ENCODE data around the gene SSNA1.

SSNA1 gene

DNA sequence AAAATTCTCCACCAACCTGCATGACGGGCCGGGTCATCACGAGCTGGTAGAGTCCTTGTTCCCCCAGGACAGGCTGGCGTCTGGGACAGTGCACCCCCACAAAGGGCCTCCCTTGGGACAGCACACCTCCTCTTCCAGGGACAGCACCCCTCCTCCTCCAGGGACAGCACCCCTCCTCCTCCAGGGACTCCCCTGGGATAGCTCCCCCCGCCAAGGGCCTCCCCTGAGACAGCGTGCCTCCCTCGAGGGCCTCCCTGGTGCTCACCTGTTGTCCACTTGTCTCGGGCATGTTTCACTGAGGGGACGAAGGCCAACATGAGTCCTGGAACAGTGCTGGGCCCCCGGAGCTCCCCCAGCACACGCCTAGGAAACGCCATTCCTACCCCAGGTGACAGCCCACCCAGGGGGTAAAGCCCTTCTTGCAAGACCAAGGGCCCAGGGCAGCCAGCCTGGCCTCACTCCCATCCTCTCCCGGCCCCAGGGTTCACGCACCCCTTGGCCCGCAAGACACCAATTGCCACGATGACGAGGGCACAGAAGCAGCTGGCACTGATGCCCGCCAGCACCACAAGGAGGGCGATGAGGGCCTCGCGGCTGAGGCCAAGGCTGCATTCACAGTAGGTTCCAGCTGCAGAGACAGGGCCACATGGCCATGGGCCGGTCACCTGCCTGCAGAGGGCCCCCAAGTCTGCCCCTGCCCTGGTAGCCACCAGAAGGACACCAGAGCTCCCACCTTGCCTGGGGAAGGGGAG lies 17.2 kb upstream of the SSNA1 start:
- no peak overlapping the region for H3K9ac ChIP-seq (ENCODE audit: low read depth, low read length)
- H3K27ac ChIP-seq (ENCODE audit: low read length), result no peak overlapping the region
- TF ChIP-seq EZH2 (IDR thresholded peaks at IDR 0.05; ENCODE audit: borderline replicate concordance, low read depth, low read length, severe bottlenecking), result no peak
- TF ChIP-seq, protein P1, sequence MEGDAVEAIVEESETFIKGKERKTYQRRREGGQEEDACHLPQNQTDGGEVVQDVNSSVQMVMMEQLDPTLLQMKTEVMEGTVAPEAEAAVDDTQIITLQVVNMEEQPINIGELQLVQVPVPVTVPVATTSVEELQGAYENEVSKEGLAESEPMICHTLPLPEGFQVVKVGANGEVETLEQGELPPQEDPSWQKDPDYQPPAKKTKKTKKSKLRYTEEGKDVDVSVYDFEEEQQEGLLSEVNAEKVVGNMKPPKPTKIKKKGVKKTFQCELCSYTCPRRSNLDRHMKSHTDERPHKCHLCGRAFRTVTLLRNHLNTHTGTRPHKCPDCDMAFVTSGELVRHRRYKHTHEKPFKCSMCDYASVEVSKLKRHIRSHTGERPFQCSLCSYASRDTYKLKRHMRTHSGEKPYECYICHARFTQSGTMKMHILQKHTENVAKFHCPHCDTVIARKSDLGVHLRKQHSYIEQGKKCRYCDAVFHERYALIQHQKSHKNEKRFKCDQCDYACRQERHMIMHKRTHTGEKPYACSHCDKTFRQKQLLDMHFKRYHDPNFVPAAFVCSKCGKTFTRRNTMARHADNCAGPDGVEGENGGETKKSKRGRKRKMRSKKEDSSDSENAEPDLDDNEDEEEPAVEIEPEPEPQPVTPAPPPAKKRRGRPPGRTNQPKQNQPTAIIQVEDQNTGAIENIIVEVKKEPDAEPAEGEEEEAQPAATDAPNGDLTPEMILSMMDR (IDR thresholded peaks at IDR 0.05; ENCODE audit: borderline replicate concordance, extremely low read depth, low read length, poor library complexity, severe bottlenecking), result no peak
- H3K27me3 ChIP-seq (ENCODE audit: insufficient read depth, low read length, poor library complexity), result peaks cover 28% of the 10 kb centered on the region
- H3K4me2 ChIP-seq (ENCODE audit: insufficient read depth, low read length), result no peak overlapping the region
- no peaks in the 10 kb centered on the region for H3K79me2 ChIP-seq (ENCODE audit: insufficient read depth, low read length)
- no peak for ATAC-seq (ENCODE audit: insufficient read depth, low read depth)
- H3K9me3 ChIP-seq (ENCODE audit: insufficient read depth, low read length, severe bottlenecking), result no peaks in the 10 kb centered on the region
- no peaks in the 10 kb centered on the region for H3K4me1 ChIP-seq (ENCODE audit: insufficient read depth, low read length)
- no peak for DNase-seq
- H3K4me3 ChIP-seq (ENCODE audit: low read depth in 1 of 2, low read length in 2 of 2), result no peak overlapping the region
- peaks cover 28% of the 10 kb centered on the region for H4K20me1 ChIP-seq (ENCODE audit: insufficient read depth, low read length)
- no peaks in the 10 kb centered on the region for H3K36me3 ChIP-seq (ENCODE audit: insufficient read depth, low read length)
- H2AFZ ChIP-seq (ENCODE audit: low read depth, low read length), result no peak overlapping the region

DNA sequence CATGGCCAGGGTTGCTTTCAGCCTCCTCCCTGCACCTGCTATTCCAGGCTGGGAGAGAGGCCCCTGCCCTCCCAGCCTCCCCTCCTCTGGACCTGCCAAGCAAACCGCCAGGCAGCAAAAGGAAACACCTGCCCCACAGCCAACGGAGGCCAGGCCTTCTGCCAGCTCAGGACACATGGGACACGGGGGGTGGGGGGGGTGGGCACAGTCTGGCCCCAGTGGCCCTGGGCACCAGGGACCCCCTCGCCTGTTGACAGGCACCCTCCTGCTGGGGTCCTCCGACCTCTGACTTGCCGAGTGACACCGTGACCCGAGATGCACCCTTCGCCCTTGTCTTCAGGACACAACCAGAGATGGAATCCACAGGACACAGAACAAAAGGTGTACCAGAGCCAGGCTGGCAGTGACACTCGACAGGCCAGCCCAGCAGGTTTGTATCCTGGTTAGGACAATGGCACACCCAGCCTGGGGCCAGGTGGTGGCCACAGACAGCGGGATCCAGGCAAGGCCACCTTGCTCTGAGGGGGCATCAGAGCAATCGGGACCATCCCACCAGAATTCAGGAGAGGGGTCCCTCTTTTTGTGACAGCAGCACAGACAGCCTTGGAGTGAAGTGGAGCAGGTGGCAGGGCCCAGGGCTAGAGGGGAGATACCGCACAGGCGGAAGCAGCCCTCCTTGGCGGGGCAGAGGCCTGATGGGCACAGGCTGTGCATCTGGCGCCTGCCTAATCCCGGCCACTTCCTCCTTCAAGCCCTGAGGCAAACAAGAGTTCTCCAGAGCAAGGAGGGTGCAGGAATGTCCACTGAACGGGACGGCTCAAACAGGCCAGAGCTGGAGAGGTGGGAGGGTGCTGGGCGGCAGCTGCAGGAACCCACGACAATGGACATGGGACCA lies 15.3 kb upstream of the SSNA1 start:
- Histone ChIP-seq H3K27me3 (ENCODE audit: insufficient read depth, low read length, poor library complexity) (peaks cover 13% of the 10 kb centered on the region), H3K79me2 (ENCODE audit: insufficient read depth, low read length) (no peaks in the 10 kb centered on the region), H3K9me3 (ENCODE audit: insufficient read depth, low read length, severe bottlenecking) (no peaks in the 10 kb centered on the region), H3K4me1 (ENCODE audit: insufficient read depth, low read length) (no peaks in the 10 kb centered on the region), H3K27ac (ENCODE audit: low read length) (no peak overlapping the region), H3K36me3 (ENCODE audit: insufficient read depth, low read length) (no peaks in the 10 kb centered on the region), H4K20me1 (ENCODE audit: insufficient read depth, low read length) (peaks cover 33% of the 10 kb centered on the region), H2AFZ (ENCODE audit: low read depth, low read length) (no peak overlapping the region), H3K4me3 (ENCODE audit: low read depth in 1 of 2, low read length in 2 of 2) (no peak overlapping the region), H3K9ac (ENCODE audit: low read depth, low read length) (no peak overlapping the region), H3K4me2 (ENCODE audit: insufficient read depth, low read length) (no peak overlapping the region)
- ATAC-seq (ENCODE audit: insufficient read depth, low read depth) (no peak), DNase-seq (no peak)
- TF ChIP-seq, protein P1 (IDR thresholded peaks at IDR 0.05; ENCODE audit: borderline replicate concordance, extremely low read depth, low read length, poor library complexity, severe bottlenecking), result no peak
- no peak for TF ChIP-seq EZH2 (IDR thresholded peaks at IDR 0.05; ENCODE audit: borderline replicate concordance, low read depth, low read length, severe bottlenecking)

DNA sequence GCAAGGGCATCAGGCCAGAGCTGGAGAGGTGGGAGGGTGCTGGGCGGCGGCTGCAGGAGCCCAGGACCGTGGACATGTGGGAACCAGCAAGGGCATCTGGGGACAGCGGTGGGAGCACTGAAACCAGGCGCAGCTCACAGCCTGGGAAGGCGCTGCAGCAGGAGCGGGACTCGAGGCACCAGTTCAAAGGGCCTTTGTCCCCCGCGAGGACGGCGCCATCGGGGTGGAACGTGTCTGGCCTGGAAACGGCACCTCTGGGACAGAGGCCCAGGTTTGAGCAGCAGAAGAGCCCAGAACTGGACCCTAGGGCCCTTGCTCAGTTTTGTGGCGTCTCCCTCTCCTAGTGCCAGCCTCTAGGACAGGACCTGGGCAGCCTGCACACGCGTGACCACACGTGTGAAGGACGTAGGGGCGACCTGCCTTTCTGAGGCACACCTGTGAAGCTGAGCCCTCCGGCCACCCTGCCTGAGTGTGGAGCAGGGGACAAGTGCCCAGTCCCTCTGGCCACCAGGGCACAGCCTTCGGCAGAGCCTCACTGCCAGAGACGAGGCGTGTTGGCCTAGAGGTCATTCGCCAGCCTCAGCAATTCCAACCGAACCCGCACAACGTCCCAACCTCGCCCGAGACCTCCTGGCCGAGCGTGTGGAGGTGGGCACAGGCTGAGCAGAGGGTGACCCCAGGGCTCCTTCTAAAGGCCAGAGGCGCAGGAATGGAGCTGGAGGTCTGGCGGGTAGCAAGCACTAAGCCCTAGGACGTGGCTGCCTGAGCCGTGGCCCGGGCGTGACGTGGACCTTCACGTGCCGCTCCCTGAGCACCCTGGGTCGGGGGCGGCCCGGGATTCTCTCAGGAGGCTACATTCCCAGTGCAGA lies 14.4 kb upstream of the SSNA1 start:
- no peak for TF ChIP-seq EZH2 (IDR thresholded peaks at IDR 0.05; ENCODE audit: borderline replicate concordance, low read depth, low read length, severe bottlenecking)
- TF ChIP-seq, protein P1 (IDR thresholded peaks at IDR 0.05; ENCODE audit: borderline replicate concordance, extremely low read depth, low read length, poor library complexity, severe bottlenecking), result no peak
- Histone ChIP-seq H3K27me3 (ENCODE audit: insufficient read depth, low read length, poor library complexity) (peaks cover 6% of the 10 kb centered on the region), H2AFZ (ENCODE audit: low read depth, low read length) (no peak overlapping the region), H3K9ac (ENCODE audit: low read depth, low read length) (no peak overlapping the region), H3K4me1 (ENCODE audit: insufficient read depth, low read length) (no peaks in the 10 kb centered on the region), H3K79me2 (ENCODE audit: insufficient read depth, low read length) (no peaks in the 10 kb centered on the region), H4K20me1 (ENCODE audit: insufficient read depth, low read length) (peaks cover 35% of the 10 kb centered on the region), H3K36me3 (ENCODE audit: insufficient read depth, low read length) (no peaks in the 10 kb centered on the region), H3K9me3 (ENCODE audit: insufficient read depth, low read length, severe bottlenecking) (no peaks in the 10 kb centered on the region), H3K4me3 (ENCODE audit: low read depth in 1 of 2, low read length in 2 of 2) (no peak overlapping the region), H3K4me2 (ENCODE audit: insufficient read depth, low read length) (no peak overlapping the region), H3K27ac (ENCODE audit: low read length) (no peak overlapping the region)
- ATAC-seq (ENCODE audit: insufficient read depth, low read depth) (no peak; the same call in 1 of the 3 replicates), DNase-seq (no peak)

Measured in DND-41 (cell line).